Measurements from ENCODE around the gene GPR101.
"Not testable (repeated sequence)": the region's sequence is repeated elsewhere in the genome, so short reads cannot be mapped to it uniquely, and the experiment has no call there.

DNA sequence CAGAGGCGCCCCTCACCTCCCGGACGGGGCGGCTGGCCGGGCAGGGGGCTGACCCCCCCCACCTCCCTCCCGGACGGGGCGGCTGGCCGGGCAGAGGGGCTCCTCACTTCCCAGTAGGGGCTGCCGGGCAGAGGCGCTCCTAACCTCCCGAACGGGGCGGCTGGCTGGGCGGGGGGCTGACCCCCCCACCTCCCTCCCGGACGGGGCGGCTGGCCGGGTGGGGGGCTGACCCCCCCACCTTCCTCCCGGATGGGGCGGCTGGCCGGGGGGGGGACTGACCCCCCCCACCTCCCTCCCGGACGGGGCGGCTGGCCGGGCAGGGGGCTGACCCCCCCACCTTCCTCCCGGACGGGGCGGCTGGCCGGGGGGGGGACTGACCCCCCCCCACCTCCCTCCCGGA lies 33.6 kb downstream of the GPR101 start:
- not testable (repeated sequence) for TF ChIP-seq HINFP (tag; conservative IDR thresholded peaks at IDR 0.05; ENCODE audit: low read depth); CBFB (CRISPR knock-in tag; IDR thresholded peaks at IDR 0.05); REST (IDR thresholded peaks at IDR 0.05; ENCODE audit: borderline replicate concordance); REST (CRISPR knock-in tag; IDR thresholded peaks at IDR 0.05; ENCODE audit: low read depth); RNF2 (IDR thresholded peaks at IDR 0.05); E2F6 (IDR thresholded peaks at IDR 0.05; ENCODE audit: borderline replicate concordance in 1 of 2, extremely low read depth in 1 of 2, insufficient read depth in 1 of 2, insufficient read length in 1 of 2, low read depth in 1 of 2, low read length in 1 of 2, poor library complexity in 1 of 2, severe bottlenecking in 1 of 2); MAX (CRISPR knock-in tag; IDR thresholded peaks at IDR 0.05); ZZZ3 (IDR thresholded peaks at IDR 0.05); ATF1 (CRISPR knock-in tag; IDR thresholded peaks at IDR 0.05); ATF1 (tag; IDR thresholded peaks at IDR 0.05); ZKSCAN1 (IDR thresholded peaks at IDR 0.05; ENCODE audit: low read depth, low read length); DMBX1 (CRISPR knock-in tag; IDR thresholded peaks at IDR 0.05; ENCODE audit: borderline replicate concordance); EP300 (IDR thresholded peaks at IDR 0.05; ENCODE audit: low read length)
- TF ChIP-seq, protein P1, sequence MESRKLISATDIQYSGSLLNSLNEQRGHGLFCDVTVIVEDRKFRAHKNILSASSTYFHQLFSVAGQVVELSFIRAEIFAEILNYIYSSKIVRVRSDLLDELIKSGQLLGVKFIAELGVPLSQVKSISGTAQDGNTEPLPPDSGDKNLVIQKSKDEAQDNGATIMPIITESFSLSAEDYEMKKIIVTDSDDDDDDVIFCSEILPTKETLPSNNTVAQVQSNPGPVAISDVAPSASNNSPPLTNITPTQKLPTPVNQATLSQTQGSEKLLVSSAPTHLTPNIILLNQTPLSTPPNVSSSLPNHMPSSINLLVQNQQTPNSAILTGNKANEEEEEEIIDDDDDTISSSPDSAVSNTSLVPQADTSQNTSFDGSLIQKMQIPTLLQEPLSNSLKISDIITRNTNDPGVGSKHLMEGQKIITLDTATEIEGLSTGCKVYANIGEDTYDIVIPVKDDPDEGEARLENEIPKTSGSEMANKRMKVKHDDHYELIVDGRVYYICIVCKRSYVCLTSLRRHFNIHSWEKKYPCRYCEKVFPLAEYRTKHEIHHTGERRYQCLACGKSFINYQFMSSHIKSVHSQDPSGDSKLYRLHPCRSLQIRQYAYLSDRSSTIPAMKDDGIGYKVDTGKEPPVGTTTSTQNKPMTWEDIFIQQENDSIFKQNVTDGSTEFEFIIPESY (CRISPR knock-in tag; IDR thresholded peaks at IDR 0.05): not testable (repeated sequence)
